Endothelial cell of umbilical vein (primary cell): ENCODE data around the gene ITGB3BP. TPM values are rescaled to one million over a fixed set of nuclear protein-coding genes. Genes with fewer than 3 reads are reported as not detected.

ENCODE experiments used
- BruUV-seq: library from RNA; stranded (reverse); fragments of 400-500 nt; replicated peaks from 2 replicates; lab custom pipeline; 2021; lab: Mats Ljungman, UMichigan
- CTCF ChIA-PET: fragments of 300-600, 350-600 bp; sonication (Branson Sonifier 250); formaldehyde crosslinking; loops from one replicate; lab custom pipeline; 2021; ENCODE audit warnings: antibody characterized with exemption, inconsistent platforms; lab: Charles Lee
- POLR2A ChIA-PET: fragments of 300-600, 350-600 bp; sonication (Branson Sonifier 250); formaldehyde crosslinking; loops from one replicate; lab custom pipeline; 2021; ENCODE audit warnings: antibody characterized with exemption, inconsistent platforms; lab: Charles Lee
- DNase-seq: peaks from one replicate; pipeline ENCODE4 v3.0.0-alpha.2; 2011; ENCODE audit warnings: low read depth, low spot score
- FAIRE-seq: peaks from 2 replicates; lab custom pipeline; 2011; peaks lifted over from hg19 to GRCh38; lab: Jason Lieb, UNC
- H2AFZ ChIP-seq: 2 replicates; pipeline ENCODE4 v1.6.0; 2012; ENCODE audit warnings: low read depth, low read length, control low read depth, inconsistent platforms
- H3K27ac ChIP-seq: 2 replicates; pipeline ENCODE4 v1.5.1; 2011; ENCODE audit warnings: low read depth, mild to moderate bottlenecking, control low read depth, low read length, moderate library complexity; ENCODE audit not compliant: insufficient read depth
- H3K27me3 ChIP-seq, 2 experiments: 2 replicates each; pipeline versions ENCODE4 v1.6.0 to v1.6.1; 2011; ENCODE audit warnings: low read length in 2 of 2, mixed read lengths in 1 of 2; ENCODE audit not compliant: control insufficient read depth in 2 of 2, insufficient read depth in 2 of 2
- H3K36me3 ChIP-seq, 2 experiments: 2 replicates in 1 of 2; 3 replicates in 1 of 2; pipeline ENCODE4 v1.5.1; 2011; ENCODE audit warnings: low read length in 2 of 2, mild to moderate bottlenecking in 1 of 2, moderate library complexity in 1 of 2; ENCODE audit not compliant: control insufficient read depth in 2 of 2, insufficient read depth in 2 of 2; ENCODE audit errors: extremely low read depth in 1 of 2
- H3K4me1 ChIP-seq: 3 replicates; pipeline ENCODE4 v1.5.1; 2011; ENCODE audit warnings: mild to moderate bottlenecking, low read length; ENCODE audit not compliant: control insufficient read depth, insufficient read depth; ENCODE audit errors: extremely low read depth
- H3K4me2 ChIP-seq: 2 replicates; pipeline ENCODE4 v1.6.1; 2011; ENCODE audit warnings: low read length, control low read depth, mixed read lengths; ENCODE audit not compliant: insufficient read depth
- H3K4me3 ChIP-seq, 3 experiments: fragments of 200-600 bp in 1 of 3; sonication (generic), shearing (Covaris generic) in 1 of 3; replicated peaks in 1 of 3; 2 replicates each; pipeline ENCODE4 v1.5.1; 2011 to 2016; ENCODE audit warnings: control low read depth in 3 of 3, low read length in 3 of 3, mild to moderate bottlenecking in 2 of 3, inconsistent platforms in 1 of 3, low read depth in 1 of 3, moderate library complexity in 1 of 3; ENCODE audit not compliant: insufficient read depth in 1 of 3
- H3K79me2 ChIP-seq: 2 replicates; pipeline ENCODE4 v1.6.0; 2012; ENCODE audit warnings: low read length, inconsistent platforms; ENCODE audit not compliant: control insufficient read depth, insufficient read depth
- H3K9ac ChIP-seq: replicated peaks from 2 replicates; pipeline ENCODE3; 2011; ENCODE audit warnings: low read length, control low read depth; ENCODE audit not compliant: insufficient read depth; ENCODE audit errors: extremely low read depth
- H3K9me1 ChIP-seq: replicated peaks from 3 replicates; pipeline ENCODE4 v1.6.0; 2011; ENCODE audit warnings: mild to moderate bottlenecking, low read length; ENCODE audit not compliant: control insufficient read depth, insufficient read depth; ENCODE audit errors: extremely low read depth
- H3K9me3 ChIP-seq: replicated peaks from 2 replicates; pipeline ENCODE4 v1.5.1; 2012; ENCODE audit warnings: low read length, inconsistent platforms; ENCODE audit not compliant: control insufficient read depth, insufficient read depth
- H4K20me1 ChIP-seq: replicated peaks from 2 replicates; pipeline ENCODE3; 2011; ENCODE audit warnings: mild to moderate bottlenecking, low read length; ENCODE audit not compliant: control insufficient read depth, insufficient read depth; ENCODE audit errors: extremely low read depth
- CTCF ChIP-seq, 2 donors: IDR thresholded peaks; 1 replicate in 1 of 2; 2 replicates in 1 of 2; pipeline ENCODE4 v1.5.1; 2011; ENCODE audit warnings: low read length in 2 of 2, mild to moderate bottlenecking in 2 of 2, moderate library complexity in 2 of 2, control low read depth in 1 of 2, inconsistent platforms in 1 of 2, low read depth in 1 of 2; ENCODE audit not compliant: insufficient read depth in 1 of 2; ENCODE audit errors: extremely low read depth in 1 of 2
- GATA2 ChIP-seq: IDR thresholded peaks from 2 replicates; pipeline ENCODE4 v1.7.0; 2011; ENCODE audit warnings: low read depth, mild to moderate bottlenecking, moderate library complexity, mixed read lengths, low read length; ENCODE audit not compliant: insufficient read length, insufficient read depth
- MAX ChIP-seq: IDR thresholded peaks from 2 replicates; pipeline ENCODE4 v1.6.1; 2011; ENCODE audit not compliant: insufficient read depth, insufficient read length
- dilution Hi-C: fragments of 300-500 bp; cut with MboI; formaldehyde crosslinking; loops from one replicate; pipeline ENCODE4 v1.15.0; 2019; ENCODE audit warnings: low sequenced_read_pairs; ENCODE audit not compliant: extremely low pct_ligation_motif_present
- intact Hi-C: fragments of 100-400 bp; cut with micrococcal nuclease; formaldehyde crosslinking; loops from one replicate; pipeline ENCODE4 v1.10.0; 2022
- polyA plus RNA-seq, 4 experiments: library from polyadenylated mRNA; depleted of rRNA in 3 of 4; stranded (reverse) in 3 of 4; unstranded in 1 of 4; fragments of >200 nt; gene quantifications; 2 replicates each; pipeline versions ENCODE4 v1.2.1 to v1.2.3, GENCODE V29; 2011 to 2012; ENCODE audit warnings: missing spikeins in 1 of 4
- total RNA-seq: library from RNA; stranded (reverse); gene quantifications from 2 replicates; pipeline ENCODE4 v1.2.3, GENCODE V29; 2021

Gene ITGB3BP
- total and polyA plus RNA-seq, 2 donors (not counting 3 experiments of a cell fraction or from before 2014, with no cell fraction given), result 5.3 to 24.4 TPM

- no peaks in the 10 kb centered on the region for H3K4me1 ChIP-seq
- DNase-seq (no peak), FAIRE-seq (no peak)
- no peaks in the 10 kb centered on the region for H3K9me3 ChIP-seq
- no peaks in the 10 kb centered on the region for H3K36me3 ChIP-seq
- H3K4me3 ChIP-seq, result no peak overlapping the region
- BruUV-seq, result no TSS peak
- no peaks in the 10 kb centered on the region for H3K79me2 ChIP-seq
- no peak overlapping the region for H3K27ac ChIP-seq
- no peaks in the 10 kb centered on the region for H4K20me1 ChIP-seq
- H2AFZ ChIP-seq, result no peak overlapping the region
- ChIA-PET POLR2A (no interaction called here), CTCF (no interaction called here)
- dilution Hi-C loops (no loop called here), intact Hi-C loops (no loop called here)
- no peak overlapping the region for H3K4me2 ChIP-seq
- H3K27me3 ChIP-seq, result no peaks in the 10 kb centered on the region
- no peaks in the 10 kb centered on the region for H3K9me1 ChIP-seq
- H3K9ac ChIP-seq, result no peak overlapping the region
- TF ChIP-seq GATA2, result no peak
Observed at GRCh38 chr1:63545780-63546179, 22.8 kb upstream of the ITGB3BP start.

- Histone ChIP-seq H4K20me1 (no peaks in the 10 kb centered on the region), H3K36me3 (no peaks in the 10 kb centered on the region), H3K9me1 (no peaks in the 10 kb centered on the region), H3K9ac (no peak overlapping the region), H3K79me2 (no peaks in the 10 kb centered on the region), H3K4me3 (no peak overlapping the region), H3K9me3 (no peaks in the 10 kb centered on the region), H3K27ac (no peak overlapping the region), H3K4me1 (no peaks in the 10 kb centered on the region), H3K4me2 (no peak overlapping the region), H2AFZ (no peak overlapping the region), H3K27me3 (no peaks in the 10 kb centered on the region)
- FAIRE-seq (peak; percentile 26), DNase-seq (peak; percentile 24)
- dilution Hi-C loops, result no loop called here
- BruUV-seq, result no TSS peak
- ChIA-PET POLR2A (no interaction called here), CTCF (interaction anchor here (0.6 to 4.9 kb wide), 46 partner anchors 10 to 708 kb away, joined by 3 to 54 read pairs (median 5); partner anchors contain the start of genes EFCAB7 and ITGB3BP)
- intact Hi-C loops, result loop anchor here (1.0 to 5.0 kb wide), 5 partner anchors 211 to 696 kb away; no protein-coding TSS in a partner anchor
- TF ChIP-seq MAX, result no peak
- TF ChIP-seq CTCF (IDR thresholded peaks at IDR 0.05; ENCODE audit: extremely low read depth in 1 of 2, insufficient read depth in 1 of 2, low read depth in 1 of 2, low read length in 2 of 2), result peak; percentile 12 to 20
Observed at GRCh38 chr1:63537940-63538339, 14.9 kb upstream of the ITGB3BP start.
